ENCODE data around the gene TBC1D22A.

Gene TBC1D22A

DNA sequence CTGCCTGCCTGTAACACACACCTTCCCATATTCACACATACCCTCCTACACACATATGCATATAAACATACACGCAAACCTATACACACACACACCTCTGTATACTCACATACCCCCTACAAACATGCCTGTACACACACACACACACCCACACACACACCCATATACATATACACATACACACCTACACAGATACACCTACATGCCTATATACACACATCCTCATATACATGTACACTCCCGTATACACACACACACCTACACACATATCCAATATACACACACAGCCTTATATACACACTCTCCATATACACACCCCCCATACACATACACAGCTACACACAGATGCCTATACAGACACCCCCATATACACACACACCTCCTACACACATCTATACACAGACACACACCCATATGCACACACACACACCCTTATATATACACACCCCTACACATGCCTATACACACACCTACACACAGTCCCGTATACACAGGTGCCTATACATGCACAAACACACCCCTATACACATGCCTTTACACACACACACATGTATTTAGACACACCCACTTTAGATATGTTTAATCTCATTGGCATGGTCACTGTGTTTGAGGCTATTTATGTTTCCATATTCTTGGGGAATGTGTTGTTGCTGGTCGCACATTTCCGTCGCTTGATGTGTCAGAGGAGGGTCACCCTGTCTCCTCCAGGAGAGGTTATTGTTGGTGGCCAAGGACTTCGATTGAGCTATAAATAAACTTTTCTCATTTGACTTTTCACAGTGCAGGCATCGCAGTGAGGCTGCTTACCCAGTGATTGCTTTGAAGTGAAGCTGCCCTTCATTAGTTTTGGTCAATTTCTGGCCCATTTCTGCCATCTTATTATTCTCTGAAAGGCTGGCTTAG lies 243.3 kb downstream of the TBC1D22A start:
- DNase-seq = no peak

DNA sequence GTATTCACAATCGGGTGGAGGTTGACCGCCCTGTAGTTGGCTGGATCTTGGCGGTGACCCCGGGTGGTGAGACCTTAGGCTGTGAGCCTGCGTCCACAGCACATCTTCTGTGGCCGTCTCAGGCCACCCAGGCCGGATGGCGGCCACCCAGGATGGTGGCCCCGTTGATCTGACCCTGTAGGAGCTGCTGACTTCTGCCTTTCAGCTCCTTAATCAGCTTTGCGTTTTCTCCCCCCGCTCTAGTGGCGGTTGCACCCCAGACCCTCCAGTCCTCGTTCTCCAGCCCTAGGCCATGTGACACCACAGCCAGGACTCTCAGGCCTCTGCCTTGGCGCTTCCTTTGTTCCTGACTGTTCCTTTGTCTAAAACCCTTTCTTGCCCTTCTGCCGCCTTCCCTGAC lies 244.0 kb downstream of the TBC1D22A start:
- no peak for DNase-seq

DNA sequence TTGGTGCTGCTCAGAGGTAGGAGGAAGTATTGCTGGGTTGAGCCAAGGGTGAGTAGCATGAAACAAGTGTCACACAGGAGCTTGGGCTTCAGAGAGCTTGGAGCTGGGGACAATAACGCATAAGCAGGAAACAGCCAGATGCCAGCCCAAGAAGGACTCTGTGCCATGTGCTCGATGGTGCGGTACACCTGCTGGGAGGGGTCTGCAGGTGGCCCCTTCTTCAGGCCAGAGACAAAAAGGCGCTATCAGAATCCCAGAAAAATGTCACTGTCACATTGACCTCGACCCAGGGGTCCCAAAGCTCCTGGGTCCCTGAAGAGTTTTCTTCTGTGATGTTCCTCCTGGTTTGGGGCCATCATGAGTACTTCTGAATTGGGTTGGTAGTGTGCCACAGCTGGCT lies 244.4 kb downstream of the TBC1D22A start:
- DNase-seq = no peak

DNA sequence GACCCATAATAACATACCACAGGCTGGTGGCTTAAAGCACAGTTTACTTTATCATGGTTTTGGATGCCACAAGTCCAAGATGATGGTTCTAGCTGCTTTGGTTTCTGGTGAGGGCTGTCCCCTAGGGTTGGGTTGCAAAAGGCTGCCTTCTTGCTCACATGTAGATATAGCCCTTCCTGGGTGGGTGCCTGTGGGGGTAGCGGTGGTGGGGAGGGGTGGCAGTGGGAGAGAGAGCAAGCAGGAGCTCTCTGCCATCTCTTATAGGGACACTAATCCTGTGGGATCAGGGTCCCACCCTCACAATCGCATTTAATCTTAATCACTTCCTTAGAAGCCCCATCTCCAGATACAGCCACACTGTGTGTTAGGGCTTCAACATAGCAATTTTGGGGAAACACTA lies 245.0 kb downstream of the TBC1D22A start:
- no peak for DNase-seq

DNA sequence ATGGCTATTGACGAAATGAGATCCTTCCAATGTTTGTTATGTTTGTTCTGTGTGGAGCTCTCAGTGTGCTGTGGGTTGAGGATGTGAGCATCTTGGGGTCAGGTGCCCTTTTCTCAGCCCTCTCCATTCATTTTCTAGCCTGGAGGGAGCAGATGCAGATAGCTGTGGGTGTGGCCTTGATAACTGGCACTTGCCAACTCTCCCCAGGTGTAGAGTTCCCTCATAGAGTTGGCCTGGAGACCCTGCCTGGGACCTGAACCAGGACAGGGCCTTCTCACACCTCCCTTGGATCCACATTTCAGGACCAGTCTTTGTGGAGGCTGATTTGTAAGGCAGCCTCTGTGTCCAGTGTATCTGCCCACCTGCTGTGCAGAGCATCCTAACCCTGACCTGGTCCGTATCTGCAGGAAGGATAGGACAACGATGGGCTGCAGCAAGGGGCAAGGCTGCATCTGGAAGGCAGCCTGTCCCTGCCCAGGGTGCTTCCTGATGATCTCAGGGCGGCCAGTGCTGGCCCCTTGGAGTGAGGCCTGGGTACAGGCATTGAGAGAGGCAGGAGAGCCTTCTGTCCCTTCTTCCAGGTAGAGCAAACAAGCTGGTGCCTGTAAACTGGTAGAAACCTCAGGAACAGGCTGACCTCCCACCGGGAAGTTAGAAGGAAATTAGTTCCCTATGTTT lies 245.9 kb downstream of the TBC1D22A start:
- DNase-seq = no peak

DNA sequence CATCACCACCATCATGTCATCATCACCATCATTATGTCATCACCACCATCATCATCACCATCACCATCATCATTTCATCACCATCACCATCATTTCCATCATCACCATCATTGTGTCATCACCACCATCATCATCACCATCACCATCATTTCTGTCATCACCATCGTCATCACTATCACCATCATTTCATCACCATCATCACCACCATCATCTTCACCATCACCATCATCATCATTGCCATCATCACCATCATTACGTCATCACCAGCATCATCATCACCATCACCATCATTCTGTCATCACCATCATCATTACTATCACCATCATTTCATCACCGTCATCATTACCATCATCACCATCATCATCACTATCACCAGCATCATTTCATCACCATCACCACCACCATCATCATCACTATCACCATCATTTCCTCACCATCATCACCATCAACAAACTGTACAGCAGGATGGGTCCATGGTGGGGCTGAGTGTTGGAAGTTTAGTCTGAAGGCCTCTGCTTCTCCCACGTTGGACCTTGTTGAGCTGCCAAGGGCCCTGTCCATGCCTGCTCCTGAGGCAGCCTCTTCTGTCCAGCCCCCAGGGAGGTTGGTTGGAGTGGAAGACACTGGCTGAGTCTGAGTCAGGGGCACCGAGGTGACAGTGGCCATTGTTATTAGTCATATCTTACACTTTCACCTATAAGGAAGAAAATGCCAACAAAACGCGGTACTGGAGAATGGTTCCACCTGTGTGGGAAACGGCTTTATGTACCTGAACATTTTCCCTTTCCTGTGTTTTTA lies 247.1 kb downstream of the TBC1D22A start:
- no peak for DNase-seq

DNA sequence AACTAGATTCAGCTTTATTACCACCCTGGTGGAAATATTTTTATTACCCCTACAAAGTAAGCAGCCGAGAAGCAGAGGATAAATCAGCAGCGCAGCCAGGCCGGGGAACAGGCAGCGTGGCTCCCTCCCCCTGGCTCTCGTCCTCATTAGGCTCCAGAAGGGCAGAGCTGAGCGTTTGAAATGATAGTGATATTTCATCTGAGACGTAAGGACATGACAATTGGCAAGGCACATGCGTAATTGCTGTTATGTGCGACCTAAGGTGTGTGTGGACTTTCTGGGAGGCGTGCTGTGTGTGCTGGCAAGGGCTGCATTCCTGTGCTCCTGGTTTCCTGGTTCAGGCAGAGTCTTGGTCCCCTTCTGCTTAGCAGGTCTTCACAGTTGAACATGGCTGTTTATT lies 247.8 kb downstream of the TBC1D22A start:
- no peak for DNase-seq

DNA sequence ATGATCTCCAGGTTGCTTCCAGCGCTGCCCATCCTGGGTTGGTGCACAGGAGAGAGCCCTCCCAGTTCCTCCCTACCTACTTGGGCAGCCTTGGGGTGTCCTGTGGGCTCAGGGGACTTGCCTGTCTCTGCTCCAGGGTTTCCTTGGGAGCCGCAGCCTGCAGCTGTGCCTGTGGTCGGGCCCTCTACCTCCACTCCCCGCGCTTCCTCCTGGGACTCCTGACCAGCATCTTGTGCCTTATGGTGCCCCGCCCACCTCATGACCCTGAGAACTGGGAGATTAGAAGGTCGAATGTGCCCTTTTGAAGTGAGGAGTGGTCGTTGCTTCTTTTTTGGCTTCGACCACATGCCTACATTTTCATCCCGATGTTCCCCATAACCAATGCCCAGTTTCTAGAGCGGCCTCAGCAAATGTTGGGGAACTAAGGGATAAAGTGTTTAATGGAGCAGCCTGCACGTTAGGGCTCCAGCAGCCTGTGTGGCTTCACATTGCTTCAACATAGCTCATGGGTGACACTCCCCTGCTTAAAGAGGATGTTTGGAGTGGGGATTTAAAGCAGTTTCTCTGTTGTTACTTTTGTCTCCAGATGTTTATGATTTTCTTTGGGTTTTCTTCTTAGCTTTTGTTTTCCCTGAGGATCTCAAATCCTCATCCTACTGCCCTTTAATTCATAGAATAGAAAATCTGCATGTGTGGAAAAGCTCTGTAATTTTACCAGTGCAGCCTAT lies 248.8 kb downstream of the TBC1D22A start:
- DNase-seq = no peak

DNA sequence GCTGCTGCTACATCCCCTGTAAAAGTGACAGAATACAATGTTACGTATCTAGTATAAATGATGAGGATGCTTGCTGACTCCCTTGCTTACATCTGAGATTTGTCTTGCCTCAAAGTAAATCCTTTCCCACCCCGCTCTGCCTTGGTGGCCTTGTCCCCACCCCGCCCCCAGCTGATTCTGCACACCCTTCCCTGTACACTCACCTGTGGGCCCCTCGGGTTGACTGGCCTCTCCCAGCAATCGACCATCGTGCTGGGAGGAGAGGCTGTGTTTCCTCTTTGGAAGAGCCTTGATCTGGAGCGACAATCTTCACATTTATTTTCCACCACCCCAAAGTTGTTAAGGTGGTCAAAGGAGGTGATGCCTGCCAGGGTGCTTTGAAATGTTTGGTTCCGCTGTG lies 249.4 kb downstream of the TBC1D22A start:
- no peak for DNase-seq

DNA sequence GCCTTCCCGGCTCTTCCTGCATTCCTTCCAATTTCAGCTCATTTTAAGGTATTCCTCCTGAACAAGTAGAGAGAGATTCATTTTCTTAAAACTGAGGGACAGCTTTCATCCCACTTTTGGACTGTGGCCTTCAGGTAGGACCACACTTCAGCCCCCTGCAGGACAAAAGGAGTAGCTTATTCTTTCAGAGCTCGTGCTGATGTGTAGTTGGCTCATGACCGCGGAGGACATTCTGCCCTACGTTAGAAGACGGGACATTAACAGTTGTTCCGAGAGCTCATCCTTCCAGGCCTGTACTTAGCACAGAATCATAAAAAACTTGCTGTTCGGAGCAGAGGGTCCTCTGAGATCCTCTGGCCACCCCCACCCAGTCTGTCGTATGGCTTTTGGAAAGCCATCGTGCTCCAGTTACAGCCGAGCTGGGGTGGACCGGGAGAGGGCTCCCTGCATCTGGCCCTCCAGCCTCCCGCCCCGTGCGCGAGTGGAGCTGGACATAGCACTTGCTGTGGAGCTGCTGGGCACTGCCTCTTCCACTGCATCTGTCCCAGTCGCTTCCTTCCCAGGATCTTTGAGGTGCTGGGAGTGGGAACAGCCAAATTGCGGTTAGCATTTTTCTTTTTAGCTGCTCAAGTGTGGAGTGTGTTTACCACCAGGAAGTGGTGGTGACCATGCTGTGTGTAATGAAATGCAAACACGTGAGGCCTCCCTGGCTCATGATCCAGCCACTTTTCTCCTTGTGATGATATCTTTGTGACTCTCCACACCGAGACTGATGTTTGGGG lies 250.3 kb downstream of the TBC1D22A start:
- no peak for DNase-seq

DNA sequence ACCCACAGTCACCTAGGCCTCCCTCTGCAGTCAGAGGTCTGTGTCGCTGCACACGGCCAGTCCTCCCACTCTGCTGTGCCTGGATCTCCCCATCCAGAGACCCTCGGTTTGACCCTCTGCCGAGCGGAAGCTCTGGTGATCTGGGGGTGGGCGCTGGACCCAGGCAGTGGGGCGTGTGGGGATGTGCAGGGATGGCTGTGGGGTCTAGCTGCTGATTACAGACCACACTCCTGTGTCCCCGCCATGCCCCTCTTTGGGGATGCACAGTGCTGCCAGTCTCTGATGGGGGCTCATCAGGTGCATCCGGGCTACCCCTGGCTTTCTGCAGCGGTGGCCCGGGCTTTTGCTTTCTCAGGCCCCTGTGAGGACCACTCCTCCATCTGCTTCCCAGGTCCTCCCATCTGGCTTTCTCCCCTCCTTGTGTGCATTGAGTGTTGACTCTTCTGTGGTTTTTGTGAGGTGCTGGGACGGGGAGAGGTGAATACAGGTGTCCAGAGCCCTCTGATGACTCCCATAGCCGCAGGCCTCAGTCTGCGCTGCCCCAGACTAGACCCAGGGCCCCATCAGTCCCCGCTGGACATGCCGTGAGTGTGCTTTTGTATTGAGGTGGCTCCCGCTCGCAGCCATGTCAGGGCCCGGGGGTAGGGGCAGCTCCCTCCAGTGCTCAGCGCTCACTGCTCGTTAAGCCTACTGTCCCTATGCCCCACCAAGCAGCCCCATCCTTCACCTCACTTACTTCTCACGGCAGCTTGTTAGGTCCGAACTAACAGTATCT lies 251.6 kb downstream of the TBC1D22A start:
- no peak for DNase-seq

DNA sequence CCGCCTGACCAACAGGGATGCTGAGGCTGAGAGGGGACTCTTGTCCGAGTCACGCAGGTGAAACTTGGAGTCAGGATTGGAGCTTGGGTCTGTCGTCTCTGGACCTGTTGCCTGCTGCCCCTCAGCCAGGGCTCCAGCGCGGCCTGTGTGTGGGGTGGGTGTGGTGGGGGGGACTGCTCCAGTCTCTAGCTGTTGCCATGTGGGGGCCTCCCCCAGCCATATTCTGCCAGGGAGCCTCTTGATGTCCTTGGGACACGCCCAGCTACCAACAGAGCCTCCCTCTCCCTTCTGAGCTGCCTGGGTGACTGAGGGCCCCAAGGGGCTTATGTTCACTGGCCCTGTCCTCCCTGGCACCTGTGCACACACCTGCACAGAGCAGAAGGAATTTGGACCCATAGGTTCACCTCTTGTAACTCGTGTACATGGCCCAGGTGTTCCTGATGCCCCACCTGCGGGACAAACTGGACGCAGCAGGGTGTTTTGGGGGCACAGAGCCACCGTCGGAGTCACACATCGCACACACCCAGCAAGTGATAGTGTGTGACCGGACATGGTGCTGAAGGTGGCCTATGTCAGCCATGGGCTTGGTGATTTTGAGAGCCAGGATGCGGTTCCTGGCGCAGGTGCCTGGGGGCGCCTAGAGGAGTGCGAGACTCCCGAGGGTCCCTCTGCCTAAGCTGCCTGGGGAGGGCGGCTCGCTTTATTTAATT lies 252.3 kb downstream of the TBC1D22A start:
- no peak for DNase-seq

DNA sequence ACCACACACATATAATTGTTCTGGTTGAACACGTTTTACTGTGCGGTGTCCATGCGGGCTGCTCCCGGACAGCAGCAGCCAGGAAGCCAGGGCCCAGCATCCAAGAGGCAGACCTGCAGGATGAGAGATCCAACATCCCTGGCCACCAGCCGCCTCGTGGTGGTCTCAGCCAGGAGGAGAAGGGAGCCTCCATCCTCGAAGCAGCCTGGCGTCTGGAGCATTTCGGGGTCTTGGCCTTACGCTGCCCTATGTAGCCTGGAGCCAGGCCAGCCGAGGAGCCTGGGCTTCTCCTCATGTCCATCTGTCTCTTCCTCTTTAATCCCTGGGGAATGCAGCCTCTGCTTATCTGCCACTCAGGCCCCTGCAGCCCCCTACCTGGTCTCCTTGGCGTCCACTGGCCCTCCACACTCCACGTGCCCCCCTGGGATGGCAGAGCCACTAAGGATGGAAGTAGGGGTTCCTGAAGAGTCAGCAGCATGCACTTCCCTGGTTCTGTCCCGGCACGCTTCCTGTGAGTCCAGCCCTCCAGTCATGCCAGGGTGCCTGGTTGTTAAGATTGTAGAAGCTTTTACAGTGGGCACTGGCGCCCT lies 253.2 kb downstream of the TBC1D22A start:
- no peak for DNase-seq

DNA sequence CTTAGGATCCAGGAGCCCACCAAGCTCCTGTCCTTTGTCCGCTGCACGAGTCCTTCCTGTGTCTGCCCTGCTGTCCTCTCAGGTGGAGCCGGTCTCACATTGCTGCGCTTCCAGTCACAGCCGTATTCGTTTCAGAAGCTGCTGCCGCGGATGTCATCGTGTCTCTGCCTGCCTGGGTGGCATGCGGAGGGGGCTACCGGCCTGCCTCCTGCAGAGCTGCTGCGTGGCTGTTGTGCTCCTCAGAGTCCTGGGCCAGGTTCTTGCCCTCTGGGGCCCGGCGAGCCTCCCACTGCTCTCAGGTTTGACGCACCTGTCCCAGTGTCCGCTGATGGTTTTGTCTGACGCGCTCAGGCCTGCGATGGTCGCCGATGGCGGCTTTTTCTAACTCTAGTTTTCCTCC lies 254.2 kb downstream of the TBC1D22A start:
- no peak for DNase-seq

DNA sequence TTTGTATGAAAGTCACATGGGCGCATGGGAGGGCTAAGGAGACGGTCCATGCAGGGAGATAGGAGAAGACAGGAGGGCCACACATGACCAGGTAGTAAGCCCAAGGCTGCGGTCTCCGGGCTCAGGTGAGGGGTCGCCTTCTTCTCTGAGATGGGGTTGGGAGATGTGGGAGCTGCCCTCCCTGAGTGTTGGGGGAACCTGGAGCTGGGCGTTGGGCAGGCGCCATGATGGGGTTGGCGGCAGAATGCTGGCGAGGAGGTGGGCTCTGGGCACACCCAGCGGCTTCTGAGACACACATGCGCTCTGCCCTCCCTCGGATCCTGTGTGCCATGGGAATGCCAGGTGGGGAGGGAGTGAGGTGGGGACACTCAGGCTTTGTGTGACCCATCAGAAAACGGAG lies 254.8 kb downstream of the TBC1D22A start:
- no peak for DNase-seq

DNA sequence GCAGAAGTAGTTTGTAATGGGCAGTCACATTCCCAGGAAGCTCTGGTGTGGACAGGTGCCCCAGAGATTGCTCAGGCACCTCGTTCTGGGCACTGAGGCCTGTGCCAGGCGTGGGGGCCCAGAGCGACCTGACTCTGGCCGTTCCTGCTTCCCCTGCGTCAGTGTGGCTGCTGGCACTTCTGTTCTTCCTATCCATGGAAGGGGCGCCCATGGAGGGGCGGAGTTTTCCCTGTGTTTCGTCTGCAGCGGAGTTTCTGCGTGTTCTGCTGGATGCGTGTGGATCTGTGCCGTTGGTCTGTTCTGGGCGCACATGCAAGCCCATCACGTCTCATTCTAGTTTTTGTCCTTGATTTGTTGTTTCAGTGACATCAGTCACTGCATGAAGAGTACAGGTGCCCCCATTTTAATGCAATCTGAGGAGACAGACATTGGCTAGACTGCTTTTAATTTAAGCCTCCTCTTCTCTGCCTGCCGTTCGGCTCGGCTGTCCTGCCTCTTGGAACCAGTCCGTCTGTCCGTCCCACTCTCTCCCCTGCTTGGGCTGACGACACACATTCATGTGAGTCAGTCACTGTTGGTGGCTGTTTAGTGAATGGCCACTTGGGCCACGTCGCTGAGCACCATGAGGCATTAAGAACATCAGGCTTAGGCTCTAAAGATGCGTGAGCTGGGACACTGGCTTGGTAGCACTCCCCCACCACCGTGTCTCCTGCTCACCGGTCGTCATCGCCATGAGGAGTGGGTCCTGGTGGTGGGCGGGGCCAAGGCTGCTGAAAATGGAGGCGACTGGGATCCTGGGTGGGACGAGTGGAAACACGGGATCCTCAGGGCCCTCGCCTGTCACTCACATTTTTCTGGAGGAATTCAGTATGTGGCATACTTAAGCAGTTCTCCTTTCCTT lies 255.8 kb downstream of the TBC1D22A start:
- no peak for DNase-seq

DNA sequence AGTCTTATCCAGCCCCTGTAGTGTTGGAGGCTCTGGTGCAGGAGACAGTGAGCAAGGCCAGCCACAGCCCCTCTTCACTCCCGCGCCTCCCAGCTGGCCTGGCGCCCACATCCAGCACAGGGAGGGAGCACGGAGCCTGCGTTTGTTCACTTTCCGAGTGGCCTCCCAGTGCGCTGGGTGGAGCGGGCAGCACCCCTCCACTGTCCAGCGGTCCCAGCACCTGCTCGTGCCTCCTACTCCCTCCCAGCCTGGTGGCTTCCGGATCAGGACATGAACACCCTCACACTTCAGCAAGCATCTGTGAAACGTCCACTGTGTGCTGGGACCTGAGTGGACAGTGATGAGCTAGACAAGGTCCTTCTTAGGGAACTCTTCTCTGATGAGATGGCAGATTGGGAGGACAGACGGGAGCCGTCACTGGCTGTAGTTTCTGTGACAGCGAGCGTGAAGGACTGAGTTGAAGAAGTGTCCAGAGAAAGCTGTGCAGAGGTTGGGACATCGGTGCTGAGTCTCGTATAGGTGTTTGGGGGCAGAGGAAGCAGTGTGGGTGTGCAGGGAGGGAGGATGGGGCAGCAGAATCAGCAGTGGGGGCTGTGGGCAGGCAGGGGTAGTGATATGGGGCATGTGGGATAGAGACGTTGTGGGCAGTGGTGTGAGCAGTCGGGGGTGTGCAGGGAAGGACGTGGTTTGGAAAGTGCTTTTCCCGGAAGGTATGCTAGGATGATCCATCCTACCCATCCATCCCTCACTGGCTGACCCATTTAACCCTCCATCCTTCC lies 256.8 kb downstream of the TBC1D22A start:
- DNase-seq = no peak

DNA sequence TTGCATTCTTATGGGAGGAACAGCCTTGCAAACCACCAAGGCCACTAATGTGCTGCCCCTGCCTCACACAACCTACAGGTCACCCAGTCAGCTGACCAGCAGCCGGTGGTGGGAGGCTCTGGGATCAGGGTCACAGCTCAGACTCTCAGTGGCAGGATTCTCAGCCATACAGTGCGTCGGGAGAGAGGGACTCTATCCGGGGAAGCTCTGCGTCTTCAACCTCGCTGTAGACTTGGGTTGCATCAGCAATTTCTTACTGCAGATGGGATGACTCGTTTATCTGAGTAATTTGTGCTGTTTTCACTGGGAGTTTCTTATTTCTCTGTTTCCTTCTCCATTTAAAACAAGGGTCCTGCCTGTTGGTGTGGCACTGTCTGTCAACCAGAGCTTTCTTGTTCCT lies 257.7 kb downstream of the TBC1D22A start:
- DNase-seq = no peak
